NCI-H82 treated with DMSO at 0.1 percent for 48 hours (cell line): Measurements from ENCODE around the gene KCNK5.

Experiments used
- DNase-seq: peaks from one replicate; lab custom pipeline; 2025; ENCODE audit not compliant: unreplicated experiment; lab: John Stamatoyannopoulos, UW

Gene KCNK5

GRCh38 chr6:39217177-39217864, 12.0 kb downstream of the KCNK5 start:
- DNase-seq, result no peak

GRCh38 chr6:39215640-39216158, 13.6 kb downstream of the KCNK5 start:
- DNase-seq, result no peak

GRCh38 chr6:39214846-39215639, 14.2 kb downstream of the KCNK5 start:
- no peak for DNase-seq

- no peak for DNase-seq
These were observed 15.0 kb downstream of the KCNK5 start for GRCh38 chr6:39214120-39214813.

GRCh38 chr6:39213195-39213920, 15.9 kb downstream of the KCNK5 start:
- DNase-seq, result no peak

- DNase-seq, result no peak
These were observed 18.1 kb downstream of the KCNK5 start for GRCh38 chr6:39211183-39211582.

- no peak for DNase-seq
These were observed 18.8 kb downstream of the KCNK5 start for GRCh38 chr6:39210450-39210849.

- no peak for DNase-seq
These were observed 19.4 kb downstream of the KCNK5 start for GRCh38 chr6:39209911-39210310.

GRCh38 chr6:39209360-39209811, 19.9 kb downstream of the KCNK5 start:
- no peak for DNase-seq

- DNase-seq, result peak; percentile 90
These were observed 21.0 kb downstream of the KCNK5 start for GRCh38 chr6:39208223-39208739.

- no peak for DNase-seq
These were observed 21.7 kb downstream of the KCNK5 start for GRCh38 chr6:39207416-39208222.

- DNase-seq, result no peak
These were observed 23.0 kb downstream of the KCNK5 start for GRCh38 chr6:39206250-39206721.

GRCh38 chr6:39204646-39205244, 24.5 kb downstream of the KCNK5 start:
- no peak for DNase-seq

- DNase-seq, result no peak
These were observed 25.1 kb downstream of the KCNK5 start for GRCh38 chr6:39204160-39204495.

GRCh38 chr6:39203436-39204159, 25.7 kb downstream of the KCNK5 start:
- DNase-seq, result no peak

GRCh38 chr6:39202166-39202565, 27.1 kb downstream of the KCNK5 start:
- no peak for DNase-seq

GRCh38 chr6:39200498-39201020, 28.7 kb downstream of the KCNK5 start:
- no peak for DNase-seq

- DNase-seq, result no peak
These were observed 29.3 kb downstream of the KCNK5 start for GRCh38 chr6:39199976-39200375.
